HG03097 (cell line): Measurements from ENCODE around the gene PDE6D.
"Not testable (repeated sequence)": the region's sequence is repeated elsewhere in the genome, so short reads cannot be mapped to it uniquely, and the experiment has no call there.

ENCODE experiments used
- ATAC-seq: cut with Tn5 transposase; IDR thresholded peaks from one replicate; pipeline ENCODE4 v1.9.1; 2021; ENCODE audit not compliant: unreplicated experiment, low FRiP score

The PDE6D gene

DNA sequence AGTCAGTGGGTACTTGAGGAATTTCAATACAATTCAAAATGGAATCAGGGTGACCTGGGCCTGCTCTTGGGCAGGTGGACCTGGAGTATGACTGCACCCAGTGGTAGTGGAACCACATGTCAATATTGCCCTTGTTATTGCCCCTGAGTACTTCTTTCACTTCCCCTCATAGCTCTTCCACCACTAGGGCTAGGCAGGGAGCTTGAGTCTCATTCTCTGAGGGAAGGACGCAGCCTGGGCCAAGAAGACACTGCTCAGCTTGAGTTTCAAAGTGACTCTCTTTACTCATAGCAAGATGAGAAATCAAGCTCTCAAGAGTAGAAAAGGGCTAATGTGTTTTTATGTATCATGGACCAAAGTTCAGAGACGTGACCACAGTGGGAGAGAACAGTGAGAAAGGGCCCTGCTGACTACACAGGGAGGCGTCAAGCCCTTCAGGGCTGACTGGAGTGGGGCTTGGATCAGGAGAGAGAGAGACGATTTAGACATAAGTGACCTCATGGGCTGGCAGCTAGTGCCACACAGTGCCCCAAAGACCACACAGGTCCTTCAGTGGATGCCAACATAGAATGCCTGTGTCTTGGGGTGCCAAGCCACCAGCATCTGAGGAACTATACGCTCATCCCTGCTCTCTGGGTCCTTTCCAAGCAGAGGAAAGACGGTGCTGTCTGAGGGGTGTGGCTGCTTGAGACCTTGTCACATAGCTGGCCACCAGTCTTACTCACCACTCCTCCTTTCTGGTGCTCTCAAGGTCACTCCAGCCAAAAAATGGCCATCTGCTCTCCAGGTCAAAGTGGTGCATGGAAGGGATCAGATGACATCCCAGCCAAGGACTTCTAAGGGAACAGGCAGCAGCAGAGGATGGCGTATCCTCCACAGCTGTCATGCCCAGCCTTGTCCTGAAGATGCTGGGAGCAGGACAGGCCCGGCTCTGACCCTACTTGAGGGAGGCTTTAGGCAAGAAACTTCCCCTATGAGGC, 59.8 kb downstream of the PDE6D start:
- no peak for ATAC-seq

DNA sequence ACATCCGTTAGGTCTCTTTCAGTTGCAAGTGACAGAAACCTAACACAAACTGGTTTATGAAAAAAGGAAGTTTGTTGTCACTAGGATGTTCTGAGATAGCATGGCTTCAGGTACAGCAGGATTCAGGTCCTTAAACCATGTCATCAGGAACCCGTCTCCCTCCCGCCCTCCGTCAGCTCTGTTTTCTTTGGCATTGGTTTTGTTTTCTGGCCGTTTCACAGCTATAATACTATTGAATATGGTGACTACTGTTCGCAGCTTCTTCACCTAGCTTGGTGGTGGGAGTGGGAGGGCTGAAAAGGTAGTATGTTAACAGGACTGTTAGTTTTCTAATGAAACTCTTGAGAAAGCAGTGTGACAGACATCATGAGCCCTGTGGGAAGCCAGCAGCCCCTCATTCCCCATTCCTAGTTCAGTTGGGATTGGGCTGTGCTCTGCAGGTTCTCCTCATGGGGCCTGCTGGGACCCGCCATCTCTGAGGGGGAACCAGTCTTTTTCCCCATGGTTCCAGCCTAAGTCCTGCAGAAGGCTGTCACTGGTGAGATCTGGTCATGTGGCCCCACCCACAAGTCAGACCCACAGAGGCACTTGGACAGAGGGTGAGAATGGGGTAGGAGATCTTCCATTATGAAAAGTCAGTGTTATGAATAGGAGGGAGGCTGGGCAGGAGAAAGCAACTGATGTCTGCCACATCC, 60.6 kb downstream of the PDE6D start:
- ATAC-seq = no peak

DNA sequence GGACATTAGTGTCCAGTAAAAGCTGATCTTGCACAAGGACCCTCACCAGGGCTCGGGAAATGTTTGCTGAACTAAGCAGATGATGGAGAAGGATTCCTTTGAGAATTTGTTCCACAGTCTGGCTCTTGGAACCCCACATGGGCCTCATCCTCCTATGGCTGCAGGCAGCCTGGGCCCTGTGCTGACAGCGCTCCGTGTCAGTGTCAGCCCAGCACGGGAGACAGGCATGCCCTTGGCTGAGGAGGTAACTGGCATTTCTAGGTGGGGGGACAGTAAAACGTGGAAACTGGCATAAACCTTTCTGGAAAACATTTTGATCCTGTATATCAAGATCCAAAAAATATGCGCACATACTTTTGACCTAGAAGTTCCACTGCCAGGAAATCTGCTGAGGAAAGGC, 62.3 kb downstream of the PDE6D start:
- ATAC-seq = no peak

DNA sequence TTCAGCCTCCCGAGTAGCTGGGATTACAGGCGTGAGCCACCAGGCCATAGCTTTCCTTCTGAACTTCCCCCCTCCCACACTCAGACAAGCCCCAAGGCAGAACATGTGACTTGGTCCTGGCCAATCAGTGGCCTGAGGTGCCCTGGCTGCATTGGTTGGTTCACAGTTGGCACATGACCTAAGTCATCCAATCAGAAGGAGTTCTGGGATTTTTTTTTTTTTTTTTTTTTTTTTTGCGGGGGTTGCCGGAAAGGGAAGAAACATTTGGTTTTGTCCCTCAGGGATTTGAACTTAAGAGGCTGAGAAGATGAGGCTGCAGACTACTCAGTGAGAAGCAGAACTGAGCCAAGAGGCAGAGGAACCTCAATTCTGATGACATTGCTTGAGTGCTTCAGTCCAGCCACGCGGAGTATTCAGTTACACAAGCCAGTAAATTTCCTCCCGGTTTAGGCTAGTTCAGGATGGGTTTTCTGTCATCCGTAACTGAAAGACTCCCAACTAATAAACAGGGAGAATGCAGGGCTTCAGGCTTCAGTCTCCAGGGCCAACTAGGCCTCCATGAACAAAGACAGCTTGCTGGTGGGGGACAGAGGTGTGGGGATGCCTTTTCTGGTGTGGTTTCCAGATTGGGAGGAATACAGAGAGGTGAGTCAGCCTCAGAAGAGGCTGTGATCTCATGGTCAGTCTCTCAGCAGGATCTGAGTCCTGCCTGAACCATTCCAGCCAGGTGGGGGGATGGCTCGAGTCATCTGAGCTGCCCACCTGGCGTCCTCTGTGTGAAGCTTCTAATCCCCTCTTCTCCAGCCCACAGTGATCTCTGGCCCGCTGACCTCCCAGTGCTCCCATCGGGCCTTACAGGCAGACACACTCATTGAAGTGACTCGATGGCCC, 63.6 kb downstream of the PDE6D start:
- peak; percentile 30 for ATAC-seq

DNA sequence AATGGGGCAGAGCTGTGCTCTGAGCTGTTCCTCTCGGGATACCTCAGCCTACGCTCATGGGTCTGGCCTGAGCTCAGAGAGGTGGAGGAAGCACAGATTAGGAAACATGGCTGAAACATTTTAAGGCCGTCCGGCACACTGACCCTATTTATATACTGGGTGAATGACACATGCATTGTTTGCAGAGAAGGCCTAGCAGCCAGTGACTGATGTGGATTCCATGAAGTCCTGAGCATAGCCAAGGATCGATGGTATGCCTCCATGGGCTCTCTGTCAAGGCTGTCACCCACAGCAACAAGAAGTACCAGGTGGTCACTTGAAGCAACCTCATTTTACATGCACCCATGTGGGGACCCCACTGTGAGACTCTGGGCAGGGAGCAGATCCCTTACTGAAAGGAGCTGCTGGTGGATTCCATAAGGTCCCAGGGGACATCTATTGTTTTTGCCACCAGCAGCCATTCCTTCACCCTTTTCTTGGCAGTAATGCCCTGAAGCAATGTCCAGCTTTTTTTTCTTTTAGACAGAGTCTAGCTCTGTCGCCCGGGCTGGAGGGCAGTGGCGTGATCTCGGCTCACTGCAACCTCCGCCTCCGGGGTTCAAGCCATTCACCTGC, 64.3 kb downstream of the PDE6D start:
- no peak for ATAC-seq

DNA sequence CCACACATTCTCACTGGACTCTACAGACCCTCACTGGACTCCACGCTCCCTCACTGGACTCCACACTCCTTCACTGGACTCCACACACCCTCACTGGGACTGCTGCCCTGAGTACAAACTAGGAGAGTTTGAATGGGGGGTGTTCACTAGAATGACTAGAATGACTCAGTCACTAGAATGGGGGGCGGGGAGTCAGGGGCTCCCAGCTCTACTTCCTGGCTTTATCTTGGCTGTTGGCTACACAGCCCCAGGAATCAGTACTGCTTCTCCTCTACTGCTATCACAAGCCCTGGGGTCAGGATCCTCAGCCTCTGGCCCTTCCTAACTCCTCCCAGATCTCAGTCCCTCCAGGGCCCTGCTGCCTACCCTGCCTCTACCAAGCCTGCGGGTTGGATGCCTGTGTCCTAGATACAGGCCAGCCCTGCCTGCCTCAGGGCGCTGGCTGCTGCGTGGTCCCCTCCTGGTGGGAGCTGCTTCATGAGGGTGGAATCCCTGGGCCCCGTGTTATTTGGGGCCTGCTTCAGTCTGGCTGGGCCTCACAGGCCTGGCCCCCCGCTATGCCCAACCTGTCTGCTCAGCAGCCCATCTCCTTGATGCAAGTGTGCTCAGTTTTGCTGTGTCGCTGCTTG, 65.0 kb downstream of the PDE6D start:
- no peak for ATAC-seq

DNA sequence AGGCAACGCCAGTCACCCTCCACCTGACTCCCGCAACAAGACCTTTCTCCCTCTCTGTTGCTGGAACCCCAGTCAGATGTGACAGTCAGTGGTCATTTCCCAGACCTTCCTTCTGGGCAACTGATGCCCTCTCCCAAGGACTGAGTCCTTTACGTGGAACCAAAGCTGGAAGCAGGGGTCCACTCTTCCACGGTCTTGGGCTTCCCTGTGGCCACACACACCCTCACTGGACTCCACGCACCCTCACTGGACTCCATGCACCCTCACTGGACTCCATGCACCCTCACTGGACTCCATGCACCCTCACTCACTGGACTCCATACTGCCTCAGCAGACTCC, 65.6 kb downstream of the PDE6D start:
- ATAC-seq = no peak

DNA sequence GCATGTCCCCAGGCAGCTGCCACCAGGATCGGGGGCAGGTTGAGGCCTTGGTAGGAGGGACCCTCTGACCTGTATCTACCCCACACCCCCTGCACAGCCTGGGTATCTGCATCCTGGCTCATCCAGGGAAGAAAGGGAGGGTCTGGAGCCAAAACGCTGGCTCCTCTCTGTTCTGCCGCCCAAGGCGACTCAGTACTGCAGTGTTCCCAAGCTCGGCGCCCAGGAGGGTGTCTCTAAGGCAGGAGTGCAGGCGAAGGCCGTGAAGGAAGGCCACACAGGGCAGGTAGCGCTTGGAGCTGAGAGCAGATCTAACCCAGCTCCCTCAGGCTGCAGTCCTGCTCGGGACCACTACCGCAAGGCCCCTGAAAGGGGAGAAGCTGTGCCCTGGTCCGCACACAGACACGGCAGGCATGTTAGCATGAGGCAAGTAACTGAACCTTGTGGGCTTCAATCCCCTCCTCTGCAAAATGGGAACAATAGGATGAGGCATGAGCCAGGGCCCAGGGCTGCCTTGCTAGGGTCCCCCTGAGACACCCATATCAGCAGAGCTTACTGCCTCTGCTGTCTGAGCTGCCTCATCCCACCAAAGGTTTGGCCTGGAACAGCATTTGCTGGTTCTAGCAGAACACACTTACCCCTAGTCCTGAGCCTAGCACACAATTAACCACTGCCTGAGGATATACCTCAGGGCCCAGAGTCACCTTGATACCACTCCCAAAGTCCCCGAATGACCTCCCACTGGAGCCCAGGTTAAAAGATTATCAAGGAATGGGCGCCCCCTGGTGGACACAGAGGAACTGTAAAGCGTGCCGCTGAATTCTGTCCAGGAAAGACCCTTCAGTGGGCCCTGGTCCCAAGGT, 66.2 kb downstream of the PDE6D start:
- ATAC-seq = no peak

DNA sequence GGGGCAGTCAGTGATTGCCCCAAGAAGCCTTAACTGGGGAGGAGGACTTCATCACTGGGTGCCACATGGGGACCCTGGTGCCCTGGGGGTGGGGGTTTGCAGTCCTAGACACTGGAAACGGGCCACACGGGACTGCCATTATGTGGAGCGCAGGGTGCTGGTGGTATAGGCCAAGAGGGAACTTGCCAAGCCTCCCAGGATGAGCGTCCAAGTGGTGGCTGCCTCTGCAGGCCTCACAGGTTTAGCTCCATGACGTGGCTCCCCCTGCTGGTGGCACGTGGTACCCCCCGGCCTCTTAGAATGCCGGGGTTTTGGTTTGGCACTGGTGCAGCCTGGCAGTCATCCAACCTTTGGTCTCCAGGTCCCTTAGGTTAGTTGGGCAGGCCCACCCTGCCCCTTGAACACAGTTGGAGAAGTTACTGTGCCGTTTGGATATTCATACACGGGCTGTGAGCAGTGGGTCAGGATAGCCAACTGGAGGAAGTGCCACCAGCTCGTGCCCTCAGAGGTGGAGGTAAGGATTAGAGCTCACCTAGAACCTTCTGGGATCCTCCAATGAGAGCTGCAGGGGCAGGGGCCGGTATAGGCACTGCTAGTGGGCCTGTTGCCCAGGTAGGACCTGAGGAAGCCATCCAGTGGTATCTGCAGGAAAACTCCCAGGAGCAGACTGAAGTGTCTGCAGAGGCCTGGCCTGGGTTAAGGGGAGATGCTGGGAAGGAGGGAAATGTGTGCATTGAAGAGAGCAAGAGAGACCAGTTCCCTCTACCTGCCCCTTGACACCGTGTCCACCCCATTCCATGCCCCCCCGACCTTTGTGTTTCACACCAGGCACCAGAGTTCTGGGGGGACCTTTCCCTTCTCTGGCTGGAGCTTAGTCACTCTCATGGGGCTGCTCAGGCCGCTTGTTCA, 67.1 kb downstream of the PDE6D start:
- ATAC-seq = peak; percentile 27

DNA sequence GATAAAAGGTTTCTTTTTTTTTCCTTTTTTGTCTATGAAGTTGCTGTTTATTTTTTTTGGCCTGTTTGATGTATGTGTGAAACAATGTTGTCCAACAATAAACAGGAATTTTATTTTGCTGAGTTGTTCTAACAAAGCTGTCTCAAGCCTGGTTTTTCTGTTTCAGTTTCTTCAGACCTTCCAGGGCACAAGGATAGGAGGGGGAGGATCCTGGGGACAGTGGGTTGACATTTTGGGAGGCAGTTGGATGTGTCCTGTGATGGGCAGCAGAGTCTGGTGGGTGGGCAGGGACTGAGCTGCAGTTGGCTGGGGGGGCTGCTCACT, 67.7 kb downstream of the PDE6D start:
- ATAC-seq = not testable (repeated sequence)

DNA sequence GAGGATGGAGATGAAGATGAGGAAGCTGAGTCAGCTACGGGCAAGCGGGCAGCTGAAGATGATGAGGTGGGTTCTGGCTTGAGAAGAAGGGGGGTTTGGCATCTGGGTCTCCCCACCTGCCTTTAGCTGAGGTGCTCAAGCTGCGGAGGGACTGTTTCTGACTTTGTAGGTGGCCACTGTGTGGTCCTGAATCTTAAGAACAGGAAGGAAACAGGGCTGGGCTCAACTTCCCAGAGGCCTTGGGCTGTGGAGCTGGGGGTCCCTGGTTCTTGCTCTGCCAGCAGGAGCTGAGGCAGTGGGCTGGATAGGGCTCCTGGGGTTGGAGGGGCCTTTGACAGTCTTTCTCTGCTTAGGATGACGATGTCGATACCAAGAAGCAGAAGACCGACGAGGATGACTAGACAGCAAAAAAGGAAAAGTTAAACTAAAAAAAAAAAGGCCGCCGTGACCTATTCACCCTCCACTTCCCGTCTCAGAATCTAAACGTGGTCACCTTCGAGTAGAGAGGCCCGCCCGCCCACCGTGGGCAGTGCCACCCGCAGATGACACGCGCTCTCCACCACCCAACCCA, 68.5 kb downstream of the PDE6D start:
- not testable (repeated sequence) for ATAC-seq

DNA sequence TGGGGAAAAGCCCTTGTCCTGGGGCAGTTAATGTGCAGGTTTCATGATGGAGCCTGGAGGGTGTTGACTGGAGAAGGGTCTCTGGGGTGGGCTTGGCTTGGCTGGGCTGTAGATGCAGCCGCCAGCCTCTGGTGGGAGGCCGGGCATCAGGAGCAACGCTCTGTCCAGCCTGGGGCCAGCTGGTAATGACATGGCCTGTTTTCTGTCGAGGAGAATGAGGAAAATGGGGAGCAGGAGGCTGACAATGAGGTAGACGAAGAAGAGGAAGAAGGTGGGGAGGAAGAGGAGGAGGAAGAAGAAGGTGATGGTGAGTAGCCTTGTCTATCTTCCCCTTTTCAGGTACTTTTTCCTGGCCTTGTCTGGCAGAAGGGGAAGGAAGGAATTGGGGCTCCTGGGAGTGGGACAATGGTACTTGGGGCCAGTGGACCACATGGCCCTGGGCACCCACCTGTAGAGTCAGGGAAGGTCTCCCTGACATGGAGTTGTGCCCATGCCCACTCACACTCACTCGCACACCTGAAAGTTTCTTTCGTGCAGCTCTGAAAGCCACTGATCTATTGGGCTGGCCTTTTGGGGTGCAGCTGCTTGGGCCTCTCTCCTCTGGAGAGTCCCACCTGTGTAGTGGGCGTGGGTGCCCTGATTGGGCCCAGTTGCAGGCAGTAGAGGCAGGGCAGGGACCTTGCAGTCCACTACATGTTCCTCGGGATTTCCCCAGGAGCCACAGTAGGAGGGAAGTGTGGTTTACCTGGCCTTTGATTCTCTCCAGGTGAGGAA, 69.2 kb downstream of the PDE6D start:
- no peak for ATAC-seq

DNA sequence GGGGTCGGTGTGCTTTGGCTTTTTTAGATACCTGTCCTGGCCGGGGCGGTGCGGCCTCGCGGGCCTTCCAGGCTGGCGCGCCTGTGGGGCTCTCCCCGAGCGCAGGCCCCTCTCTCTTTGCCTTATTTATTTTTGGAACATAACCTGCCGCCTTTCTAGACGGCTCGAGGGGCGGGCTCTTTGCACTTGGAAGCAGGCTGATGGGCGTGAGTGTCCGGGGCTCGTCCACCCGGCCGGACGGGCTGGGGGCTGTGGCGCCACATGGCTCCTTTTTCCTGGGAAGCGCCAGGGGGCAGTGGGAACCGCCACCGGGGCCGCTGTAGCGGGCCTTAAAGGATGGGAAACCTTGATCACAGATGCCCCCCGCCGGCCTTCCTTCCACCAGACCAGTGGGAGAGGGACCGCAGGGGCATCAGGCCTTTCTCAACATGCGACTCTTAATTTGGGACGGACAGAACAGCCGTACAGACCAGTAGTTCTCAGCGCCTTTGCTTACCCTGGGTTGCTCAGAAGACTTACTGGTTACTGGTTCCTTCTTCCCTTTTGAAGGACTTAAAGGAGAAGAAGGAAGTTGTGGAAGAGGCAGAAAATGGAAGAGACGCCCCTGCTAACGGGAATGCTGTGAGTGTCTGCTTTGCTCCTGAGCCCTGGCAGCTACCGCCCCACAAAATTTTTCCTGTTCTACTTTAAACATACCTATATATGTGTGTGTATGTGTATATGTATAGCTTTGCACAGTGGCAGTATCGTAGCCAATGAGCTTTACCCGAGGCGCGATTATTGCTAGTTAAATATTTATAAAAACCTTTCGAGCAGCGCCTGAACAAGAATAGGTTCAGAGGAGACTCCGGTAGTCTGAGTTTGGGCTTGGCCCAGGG, 70.0 kb downstream of the PDE6D start:
- ATAC-seq = no peak

DNA sequence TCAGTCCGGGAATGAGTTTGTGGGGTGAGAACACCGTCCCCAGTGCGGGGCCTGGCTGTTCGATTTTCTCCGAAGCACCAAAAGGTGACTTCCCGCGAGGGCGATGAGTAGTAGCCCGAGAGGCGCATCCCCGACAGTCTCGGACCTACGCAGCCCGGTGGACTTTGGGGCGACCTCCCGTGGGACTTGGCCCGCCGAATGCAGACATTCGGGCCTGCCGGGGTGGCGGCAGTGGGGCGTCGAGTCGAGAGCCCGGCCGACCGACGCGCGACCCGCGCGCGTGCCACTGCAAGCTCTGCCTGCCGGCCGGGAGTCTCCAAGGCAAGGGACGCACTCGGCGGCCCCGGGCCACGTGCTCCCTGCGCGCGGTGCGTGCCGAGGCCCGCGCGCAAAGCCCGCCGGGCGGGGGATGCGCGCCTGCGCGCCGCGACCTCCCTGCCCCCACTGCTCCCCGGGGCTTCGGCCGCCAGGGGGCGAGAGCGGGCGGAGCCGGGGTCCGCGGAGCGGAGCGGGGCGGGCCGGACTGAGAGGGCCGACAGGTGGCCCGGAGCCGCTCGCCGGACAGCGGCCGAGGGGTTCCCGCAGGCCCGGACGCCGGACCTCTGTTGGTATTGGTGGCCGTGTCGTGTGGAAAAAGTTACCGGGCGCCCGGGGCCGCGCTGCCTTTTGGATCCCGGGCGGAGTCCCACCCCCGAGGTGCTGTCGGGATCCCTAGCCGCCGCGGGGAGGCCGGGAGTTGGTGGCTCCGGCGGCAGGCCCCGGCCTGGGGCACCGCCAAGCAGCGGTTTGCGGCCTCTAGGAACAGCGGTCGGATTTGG, 70.9 kb downstream of the PDE6D start:
- no peak for ATAC-seq

DNA sequence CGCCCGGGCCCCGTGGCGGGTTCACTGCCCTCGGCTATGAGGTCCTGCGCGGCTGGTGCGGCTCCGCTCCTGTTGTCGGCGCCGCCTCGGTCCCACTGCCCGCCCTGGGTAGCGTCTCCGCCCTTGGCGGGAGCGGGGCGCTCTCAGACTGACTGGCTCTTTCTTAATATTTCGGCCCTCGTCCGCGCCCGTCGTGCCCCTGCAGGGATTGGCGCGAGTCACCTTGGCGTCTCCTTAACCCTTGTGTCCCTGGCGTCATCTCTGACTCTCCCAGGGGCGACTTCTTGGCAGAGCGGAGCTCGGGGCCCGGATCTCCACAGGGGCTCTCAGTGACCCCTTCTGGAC, 71.5 kb downstream of the PDE6D start:
- no peak for ATAC-seq
